HepG2 (cell line): Measurements from ENCODE around the gene CDC42EP4. TPM values are rescaled to one million over a fixed set of nuclear protein-coding genes. Genes with fewer than 3 reads are reported as not detected.
A peak's percentile ranks its signal among the peaks of the same experiment; 100 is the strongest.

ENCODE experiments used
- ATAC-seq: fragments of 200-7000 bp; cut with Tn5 transposase; 3 replicates; pipeline ENCODE4 v1.9.1; 2020; ENCODE audit warnings: mild to moderate bottlenecking, moderate library complexity
- BruUV-seq: library from RNA; stranded (reverse); fragments of 400-500 nt; replicated peaks from 2 replicates; lab custom pipeline; 2021; lab: Mats Ljungman, UMichigan
- CTCF ChIA-PET: fragments of 300-600 bp; formaldehyde crosslinking; extraction: SDS; loops from one replicate; lab custom pipeline; 2021; ENCODE audit warnings: low total read pairs, inconsistent platforms, low intra/inter-chr PET ratio; lab: Yijun Ruan, JAX
- POLR2A ChIA-PET: fragments of 350-600 bp; sonication (Branson Sonifier 250); formaldehyde crosslinking; loops from one replicate; lab custom pipeline; 2020; ENCODE audit warnings: antibody characterized with exemption, inconsistent platforms; lab: Yijun Ruan, JAX
- DNase-seq: peaks from one replicate; pipeline ENCODE4 v3.0.0-alpha.2; 2015; ENCODE audit warnings: low spot score
- FAIRE-seq: peaks from 3 replicates; lab custom pipeline; 2011; peaks lifted over from hg19 to GRCh38; lab: Jason Lieb, UNC
- H2AFZ ChIP-seq: one replicate; pipeline ENCODE4 v1.6.1; 2011; ENCODE audit warnings: low read length, inconsistent platforms
- H3K27ac ChIP-seq: fragments of 300-600 bp; 3 replicates; pipeline ENCODE4 v1.8.0; 2011; ENCODE audit warnings: mixed run types, mild to moderate bottlenecking, mixed read lengths, low read length, inconsistent platforms; ENCODE audit not compliant: insufficient read depth; ENCODE audit errors: extremely low read length
- H3K27me3 ChIP-seq, 2 experiments: fragments of 200-600 bp in 1 of 2; 2 replicates in 1 of 2; 3 replicates in 1 of 2; pipeline versions ENCODE4 v1.6.0 to v1.8.0; 2011; ENCODE audit warnings: low read length in 2 of 2, mild to moderate bottlenecking in 2 of 2, moderate library complexity in 2 of 2, inconsistent platforms in 1 of 2; ENCODE audit not compliant: insufficient read depth in 2 of 2, control insufficient read depth in 1 of 2
- H3K36me3 ChIP-seq, 2 experiments: fragments of 200-600 bp in 1 of 2; replicated peaks in 1 of 2; 2 replicates in 1 of 2; 3 replicates in 1 of 2; pipeline versions ENCODE4 v1.5.1 to v1.8.0; 2011; ENCODE audit warnings: low read length in 2 of 2, inconsistent platforms in 1 of 2; ENCODE audit not compliant: insufficient read depth in 2 of 2, control insufficient read depth in 1 of 2
- H3K4me1 ChIP-seq: 2 replicates; pipeline ENCODE4 v1.5.1; 2012; ENCODE audit warnings: low read length, inconsistent platforms; ENCODE audit not compliant: insufficient read depth
- H3K4me2 ChIP-seq: 2 replicates; pipeline ENCODE4 v1.6.0; 2011; ENCODE audit warnings: low read depth, low read length, inconsistent platforms
- H3K4me3 ChIP-seq, 3 experiments: fragments of 200-600 bp in 1 of 3; sonication (generic), shearing (Covaris generic) in 1 of 3; replicated peaks in 1 of 3; 2 replicates each; pipeline ENCODE4 v1.5.1; 2011 to 2016; ENCODE audit warnings: low read length in 3 of 3, inconsistent platforms in 2 of 3, low read depth in 2 of 3, mild to moderate bottlenecking in 2 of 3, control low read depth in 1 of 3, mixed read lengths in 1 of 3; ENCODE audit not compliant: insufficient read depth in 1 of 3
- H3K79me2 ChIP-seq: one replicate; pipeline ENCODE4 v1.6.1; 2011; ENCODE audit warnings: low read length, inconsistent platforms; ENCODE audit not compliant: insufficient read depth
- H3K9ac ChIP-seq: 2 replicates; pipeline ENCODE4 v1.6.0; 2011; ENCODE audit warnings: mild to moderate bottlenecking, low read depth, low read length, inconsistent platforms; ENCODE audit not compliant: insufficient read depth
- H3K9me3 ChIP-seq: 2 replicates; pipeline ENCODE4 v1.5.1; 2012; ENCODE audit warnings: mild to moderate bottlenecking, low read length
- H4K20me1 ChIP-seq: 2 replicates; pipeline ENCODE4 v1.6.0; 2011; ENCODE audit warnings: inconsistent platforms, mild to moderate bottlenecking, low read length, moderate library complexity; ENCODE audit not compliant: insufficient read depth
- ATF1 ChIP-seq: IDR thresholded peaks from 2 replicates; pipeline ENCODE4 v1.6.1; 2016; ENCODE audit warnings: mild to moderate bottlenecking, control low read depth
- ATF7 ChIP-seq, 2 experiments: fragments of 450-650 bp in 1 of 2; sonication (generic) in 1 of 2; formaldehyde crosslinking in 1 of 2; IDR thresholded peaks; 2 replicates each; pipeline versions ENCODE4 v1.4.0 to v1.6.1; 2016 to 2020; ENCODE audit warnings: antibody characterized with exemption in 1 of 2, mild to moderate bottlenecking in 1 of 2, missing genetic modification reagents in 1 of 2
- FOSL1 ChIP-seq: sonication (generic); formaldehyde crosslinking; IDR thresholded peaks from 2 replicates; pipeline ENCODE4 v1.9.0; 2021; ENCODE audit warnings: missing genetic modification reagents, borderline replicate concordance
- MLLT10 ChIP-seq: sonication (generic); formaldehyde crosslinking; IDR thresholded peaks from 2 replicates; pipeline ENCODE4 v1.4.0; 2020; ENCODE audit warnings: missing genetic modification reagents
- SALL1 ChIP-seq: sonication (generic); formaldehyde crosslinking; IDR thresholded peaks from 2 replicates; pipeline ENCODE4 v1.8.0; 2022; ENCODE audit warnings: mild to moderate bottlenecking, missing genetic modification reagents
- ZBTB4 ChIP-seq: sonication (generic); formaldehyde crosslinking; IDR thresholded peaks from 2 replicates; pipeline ENCODE4 v1.4.0; 2020; ENCODE audit warnings: missing genetic modification reagents, mild to moderate bottlenecking, borderline replicate concordance
- ZFP91 ChIP-seq: sonication (generic); formaldehyde crosslinking; IDR thresholded peaks from 2 replicates; pipeline ENCODE4 v1.9.0; 2022; ENCODE audit warnings: missing genetic modification reagents, mild to moderate bottlenecking, borderline replicate concordance
- ZIK1 ChIP-seq: sonication (generic); formaldehyde crosslinking; IDR thresholded peaks from 2 replicates; pipeline ENCODE4 v1.5.0; 2020; ENCODE audit warnings: mild to moderate bottlenecking, low read depth, missing genetic modification reagents, borderline replicate concordance
- ZNF136 ChIP-seq: sonication (generic); formaldehyde crosslinking; IDR thresholded peaks from 2 replicates; pipeline ENCODE4 v1.8.1; 2022; ENCODE audit warnings: low read depth, mild to moderate bottlenecking, moderate library complexity, missing genetic modification reagents
- WGBS: methylation state at CpG from one replicate; pipeline ENCODE4 v1.1.6; 2017; ENCODE audit warnings: low lambda C conversion rate; 5-methylcytosine and 5-hydroxymethylcytosine counted together
- in situ Hi-C: cut with HindIII; loops from 2 replicates; pipeline ENCODE4 v1.10.0; 2017; ENCODE audit warnings: low pct_unique_long_range_greater_than_20kb; ENCODE audit not compliant: extremely low pct_ligation_motif_present
- intact Hi-C: fragments of 100-400 bp; cut with micrococcal nuclease; formaldehyde crosslinking; loops from one replicate; pipeline ENCODE4 v1.10.0; 2022; ENCODE audit not compliant: unreplicated experiment
- polyA plus RNA-seq, 8 experiments: library from polyadenylated mRNA; depleted of rRNA in 3 of 8; stranded (reverse) in 7 of 8; unstranded in 1 of 8; fragments of >200 nt; fragmentation: Illumina TruSeq in 4 of 8; extraction: Trizol in 4 of 8; gene quantifications; 2 replicates each; pipeline versions ENCODE4 v1.2.1 to v1.2.3, GENCODE V29; 2011 to 2016; ENCODE audit warnings: low read depth in 4 of 8, missing spikeins in 1 of 8, mixed read lengths in 1 of 8; ENCODE audit not compliant: insufficient read depth in 1 of 8
- total RNA-seq, 5 experiments: library from RNA; depleted of rRNA; stranded (reverse); fragments of >200 nt; fragmentation: Illumina TruSeq; extraction: Trizol; gene quantifications; 2 replicates each; pipeline ENCODE4 v1.2.3, GENCODE V29; 2016; ENCODE audit warnings: low read depth in 1 of 5
- TF ChIP-seq, protein P1 (sequence below): sonication (generic); formaldehyde crosslinking; IDR thresholded peaks from 2 replicates; pipeline ENCODE4 v1.4.0; 2020; ENCODE audit warnings: missing genetic modification reagents, borderline replicate concordance
- TF ChIP-seq, protein P2 (sequence below): sonication (generic); formaldehyde crosslinking; IDR thresholded peaks from 2 replicates; pipeline ENCODE4 v1.5.0; 2020; ENCODE audit warnings: mild to moderate bottlenecking, missing genetic modification reagents, borderline replicate concordance

The CDC42EP4 gene
- total and polyA plus RNA-seq, 2 of the 13 experiments (the other 11 are each of a cell fraction or from before 2014, with no cell fraction given): 19.0 to 54.0 TPM

DNA sequence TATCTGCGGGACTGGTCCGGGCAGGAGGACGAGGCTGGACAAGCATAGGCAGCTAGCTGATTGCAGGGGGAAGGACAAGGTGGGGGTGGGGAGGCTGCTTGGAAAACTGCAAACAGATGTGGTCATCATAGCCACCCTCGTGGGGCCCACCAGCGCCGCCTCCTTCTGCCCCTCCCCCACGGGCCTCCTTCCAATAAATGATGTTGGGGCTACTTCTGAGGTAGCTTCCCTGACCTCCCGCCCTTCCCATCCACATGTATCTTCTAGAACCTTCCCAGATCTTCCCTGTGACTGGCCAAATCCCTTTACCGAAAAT lies 12.3 kb upstream of the CDC42EP4 start:
- Histone ChIP-seq H3K27me3 (peaks cover 8 to 31% of the 10 kb centered on the region in 2 experiments), H2AFZ (no peak overlapping the region), H4K20me1 (no peaks in the 10 kb centered on the region), H3K79me2 (no peaks in the 10 kb centered on the region), H3K36me3 (no peaks in the 10 kb centered on the region), H3K4me2 (peak overlapping the region; percentile 64), H3K4me3 (peak overlapping the region in 1 of 3 experiments; percentile 54; a peak in 2 of 6 replicates), H3K4me1 (peaks cover 41% of the 10 kb centered on the region), H3K9me3 (no peaks in the 10 kb centered on the region), H3K27ac (no peak overlapping the region), H3K9ac (no peak overlapping the region)
- WGBS: 20% methylated on average over 9 of the region's 9 CpGs
- no TSS peak for BruUV-seq
- DNase-seq (no peak), ATAC-seq (peak; percentile 43; the same call in 2 of the 3 replicates), FAIRE-seq (no peak)
- ChIA-PET CTCF (no interaction called here), POLR2A (interaction anchor here (0.6 to 2.0 kb wide), 4 partner anchors 13 to 62 kb away, joined by 3 to 9 read pairs (median 7); partner anchors contain the start of gene CPSF4L)
- in situ Hi-C loops (no loop called here), intact Hi-C loops (no loop called here)
- TF ChIP-seq ZBTB4: 0 out of 2 replicates have a peak, but pooled peaks have one; percentile 31
- no peak for TF ChIP-seq ZNF136 (CRISPR knock-in tag)
- no peak for TF ChIP-seq MLLT10 (CRISPR knock-in tag)
- no peak for TF ChIP-seq ZIK1 (CRISPR knock-in tag)
- TF ChIP-seq ZFP91 (CRISPR knock-in tag): peak; percentile 24; the same call in 1 of the 2 replicates
- TF ChIP-seq, protein P1, sequence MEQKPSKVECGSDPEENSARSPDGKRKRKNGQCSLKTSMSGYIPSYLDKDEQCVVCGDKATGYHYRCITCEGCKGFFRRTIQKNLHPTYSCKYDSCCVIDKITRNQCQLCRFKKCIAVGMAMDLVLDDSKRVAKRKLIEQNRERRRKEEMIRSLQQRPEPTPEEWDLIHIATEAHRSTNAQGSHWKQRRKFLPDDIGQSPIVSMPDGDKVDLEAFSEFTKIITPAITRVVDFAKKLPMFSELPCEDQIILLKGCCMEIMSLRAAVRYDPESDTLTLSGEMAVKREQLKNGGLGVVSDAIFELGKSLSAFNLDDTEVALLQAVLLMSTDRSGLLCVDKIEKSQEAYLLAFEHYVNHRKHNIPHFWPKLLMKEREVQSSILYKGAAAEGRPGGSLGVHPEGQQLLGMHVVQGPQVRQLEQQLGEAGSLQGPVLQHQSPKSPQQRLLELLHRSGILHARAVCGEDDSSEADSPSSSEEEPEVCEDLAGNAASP (CRISPR knock-in tag): no peak
- no peak for TF ChIP-seq ATF7 (IDR thresholded peaks at IDR 0.05)
- TF ChIP-seq ATF7 (CRISPR knock-in tag; IDR thresholded peaks at IDR 0.05): 0 out of 2 replicates have a peak, but pooled peaks have one; percentile 38
- 0 out of 2 replicates have a peak, but pooled peaks have one; percentile 11 for TF ChIP-seq SALL1 (CRISPR knock-in tag)
- TF ChIP-seq, protein P2, sequence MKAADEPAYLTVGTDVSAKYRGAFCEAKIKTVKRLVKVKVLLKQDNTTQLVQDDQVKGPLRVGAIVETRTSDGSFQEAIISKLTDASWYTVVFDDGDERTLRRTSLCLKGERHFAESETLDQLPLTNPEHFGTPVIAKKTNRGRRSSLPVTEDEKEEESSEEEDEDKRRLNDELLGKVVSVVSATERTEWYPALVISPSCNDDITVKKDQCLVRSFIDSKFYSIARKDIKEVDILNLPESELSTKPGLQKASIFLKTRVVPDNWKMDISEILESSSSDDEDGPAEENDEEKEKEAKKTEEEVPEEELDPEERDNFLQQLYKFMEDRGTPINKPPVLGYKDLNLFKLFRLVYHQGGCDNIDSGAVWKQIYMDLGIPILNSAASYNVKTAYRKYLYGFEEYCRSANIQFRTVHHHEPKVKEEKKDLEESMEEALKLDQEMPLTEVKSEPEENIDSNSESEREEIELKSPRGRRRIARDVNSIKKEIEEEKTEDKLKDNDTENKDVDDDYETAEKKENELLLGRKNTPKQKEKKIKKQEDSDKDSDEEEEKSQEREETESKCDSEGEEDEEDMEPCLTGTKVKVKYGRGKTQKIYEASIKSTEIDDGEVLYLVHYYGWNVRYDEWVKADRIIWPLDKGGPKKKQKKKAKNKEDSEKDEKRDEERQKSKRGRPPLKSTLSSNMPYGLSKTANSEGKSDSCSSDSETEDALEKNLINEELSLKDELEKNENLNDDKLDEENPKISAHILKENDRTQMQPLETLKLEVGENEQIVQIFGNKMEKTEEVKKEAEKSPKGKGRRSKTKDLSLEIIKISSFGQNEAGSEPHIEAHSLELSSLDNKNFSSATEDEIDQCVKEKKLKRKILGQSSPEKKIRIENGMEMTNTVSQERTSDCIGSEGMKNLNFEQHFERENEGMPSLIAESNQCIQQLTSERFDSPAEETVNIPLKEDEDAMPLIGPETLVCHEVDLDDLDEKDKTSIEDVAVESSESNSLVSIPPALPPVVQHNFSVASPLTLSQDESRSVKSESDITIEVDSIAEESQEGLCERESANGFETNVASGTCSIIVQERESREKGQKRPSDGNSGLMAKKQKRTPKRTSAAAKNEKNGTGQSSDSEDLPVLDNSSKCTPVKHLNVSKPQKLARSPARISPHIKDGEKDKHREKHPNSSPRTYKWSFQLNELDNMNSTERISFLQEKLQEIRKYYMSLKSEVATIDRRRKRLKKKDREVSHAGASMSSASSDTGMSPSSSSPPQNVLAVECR: no peak
- TF ChIP-seq FOSL1 (CRISPR knock-in tag): no peak
- no peak for TF ChIP-seq ATF1
